Ascending aorta (tissue), 2 donors: Measurements from ENCODE around the gene CHRNE. TPM values are rescaled to one million over a fixed set of nuclear protein-coding genes. Genes with fewer than 3 reads are reported as not detected.
"Not testable (repeated sequence)": the region's sequence is repeated elsewhere in the genome, so short reads cannot be mapped to it uniquely, and the experiment has no call there.

Source experiments
- DNase-seq, 2 donors: peaks; one replicate each; pipeline ENCODE4 v3.0.0-alpha.2; 2019; ENCODE audit warnings: low spot score in 2 of 2
- H3K27ac ChIP-seq, 2 donors: fragments of 200-600 bp; sonication (generic); one replicate each; pipeline ENCODE4 v1.5.1; 2016 to 2017; ENCODE audit warnings: mild to moderate bottlenecking in 1 of 2
- H3K27me3 ChIP-seq: fragments of 200-600 bp; sonication (generic); one replicate; pipeline ENCODE4 v1.5.1; 2017
- H3K36me3 ChIP-seq, 2 donors: fragments of 200-600 bp; sonication (generic); one replicate each; pipeline ENCODE4 v1.5.1; 2016
- H3K4me1 ChIP-seq, 2 donors: fragments of 200-600 bp; sonication (generic); one replicate each; pipeline ENCODE4 v1.5.1; 2016 to 2017; ENCODE audit warnings: mild to moderate bottlenecking in 1 of 2
- H3K4me3 ChIP-seq, 2 donors: fragments of 200-600 bp; sonication (generic); one replicate each; pipeline ENCODE4 v1.5.1; 2016 to 2017; ENCODE audit warnings: mild to moderate bottlenecking in 1 of 2
- H3K9me3 ChIP-seq, 2 donors: fragments of 200-600 bp; sonication (generic); one replicate each; pipeline ENCODE4 v1.5.1; 2016
- CTCF ChIP-seq, 3 experiments: fragments of 200-600 bp in 2 of 3; fragments of 450-650 bp in 1 of 3; sonication (generic) in 2 of 3; IDR thresholded peaks; one replicate each; pipeline ENCODE4 v1.5.1; 2016 to 2019; ENCODE audit warnings: antibody characterized with exemption in 3 of 3, mild to moderate bottlenecking in 1 of 3, moderate library complexity in 1 of 3
- intact Hi-C: fragments of 100-400 bp; cut with DNase I; formaldehyde crosslinking; loops from one replicate; pipeline ENCODE4 v1.15.1; 2023
- total RNA-seq: library from RNA; depleted of rRNA; stranded (reverse); fragments of >200 nt; gene quantifications from one replicate; pipeline ENCODE4 v1.1.0, GENCODE V29; 2016

The CHRNE gene
- total RNA-seq, 1 donor from 2014 or later, result not detected

GRCh38 chr17:4933646-4934045 lies 30.7 kb upstream of the CHRNE start:
- H3K27me3 ChIP-seq, result no peaks in the 10 kb centered on the region
- H3K4me1 ChIP-seq, result peaks cover 0 to 5% of the 10 kb centered on the region in 2 donors
- no peak for TF ChIP-seq CTCF (IDR thresholded peaks at IDR 0.05)
- peaks cover 18 to 20% of the 10 kb centered on the region in 2 donors for H3K36me3 ChIP-seq
- no peak for DNase-seq
- intact Hi-C loops, result no loop called here
- H3K9me3 ChIP-seq, result no peaks in the 10 kb centered on the region
- H3K27ac ChIP-seq, result no peak overlapping the region
- H3K4me3 ChIP-seq, result no peak overlapping the region

DNA sequence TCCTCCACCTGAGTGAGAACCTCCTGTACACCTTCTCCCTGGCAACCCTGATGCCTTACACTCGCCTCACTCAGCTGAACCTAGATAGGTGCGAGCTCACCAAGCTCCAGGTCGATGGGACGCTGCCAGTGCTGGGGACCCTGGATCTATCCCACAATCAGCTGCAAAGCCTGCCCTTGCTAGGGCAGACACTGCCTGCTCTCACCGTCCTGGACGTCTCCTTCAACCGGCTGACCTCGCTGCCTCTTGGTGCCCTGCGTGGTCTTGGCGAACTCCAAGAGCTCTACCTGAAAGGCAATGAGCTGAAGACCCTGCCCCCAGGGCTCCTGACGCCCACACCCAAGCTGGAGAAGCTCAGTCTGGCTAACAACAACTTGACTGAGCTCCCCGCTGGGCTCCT lies 29.9 kb upstream of the CHRNE start:
- H3K9me3 ChIP-seq, result no peaks in the 10 kb centered on the region
- no peak for DNase-seq
- no peak overlapping the region for H3K4me3 ChIP-seq
- no peaks in the 10 kb centered on the region for H3K4me1 ChIP-seq
- H3K27ac ChIP-seq, result no peak overlapping the region
- no peaks in the 10 kb centered on the region for H3K27me3 ChIP-seq
- intact Hi-C loops, result no loop called here
- no peak for TF ChIP-seq CTCF (IDR thresholded peaks at IDR 0.05)
- peaks cover 14 to 15% of the 10 kb centered on the region in 2 donors for H3K36me3 ChIP-seq

- H3K36me3 ChIP-seq, result peaks cover 7% of the 10 kb centered on the region in 2 donors
- H3K4me3 ChIP-seq, result no peak within 1 kb of the TSS
- no peak for DNase-seq
- TF ChIP-seq CTCF (IDR thresholded peaks at IDR 0.05), result no peak
- H3K27ac ChIP-seq, result no peak within 1 kb of the TSS
- H3K27me3 ChIP-seq, result no peaks in the 10 kb centered on the region
- intact Hi-C loops, result no loop called here
- no peaks in the 10 kb centered on the region for H3K9me3 ChIP-seq
- no peaks in the 10 kb centered on the region for H3K4me1 ChIP-seq
Observed at GRCh38 chr17:4931963-4932362, 29.1 kb upstream of the CHRNE start, which contains the start of gene GP1BA. TSS of gene GP1BA (plus strand) at chr17:4932277. CDS start at chr17:4932605, 328 bp downstream.

DNA sequence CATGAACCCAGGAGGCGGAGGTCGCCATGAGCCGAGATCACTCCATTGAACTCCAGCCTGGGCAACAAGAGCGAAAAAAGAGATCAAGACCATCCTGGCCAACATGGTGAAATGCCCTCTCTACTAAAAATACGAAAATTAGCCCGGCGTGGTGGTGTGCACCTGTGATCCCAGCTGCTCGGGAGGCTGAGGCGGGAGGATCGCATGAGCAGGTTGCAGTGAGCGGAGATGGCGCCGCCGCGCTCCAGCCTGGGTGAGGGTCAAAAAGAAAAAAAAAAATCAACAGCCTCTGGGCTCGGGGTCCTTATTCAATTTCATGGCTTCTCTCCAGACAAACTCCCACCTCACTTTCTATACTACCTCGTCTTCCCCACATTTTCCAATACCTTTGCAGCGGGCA lies 26.0 kb upstream of the CHRNE start:
- no peak overlapping the region for H3K4me3 ChIP-seq
- DNase-seq, result no peak
- no peak overlapping the region for H3K27ac ChIP-seq
- H3K9me3 ChIP-seq, result no peaks in the 10 kb centered on the region
- no peaks in the 10 kb centered on the region for H3K4me1 ChIP-seq
- no peaks in the 10 kb centered on the region for H3K27me3 ChIP-seq
- no peaks in the 10 kb centered on the region for H3K36me3 ChIP-seq
- no peak for TF ChIP-seq CTCF (IDR thresholded peaks at IDR 0.05)
- intact Hi-C loops, result no loop called here

GRCh38 chr17:4926577-4927335 lies 23.9 kb upstream of the CHRNE start:
- H3K27ac ChIP-seq, H3K4me1 ChIP-seq, H3K9me3 ChIP-seq, H3K36me3 ChIP-seq, intact Hi-C loops, H3K4me3 ChIP-seq, DNase-seq, H3K27me3 ChIP-seq: not testable (repeated sequence)

DNA sequence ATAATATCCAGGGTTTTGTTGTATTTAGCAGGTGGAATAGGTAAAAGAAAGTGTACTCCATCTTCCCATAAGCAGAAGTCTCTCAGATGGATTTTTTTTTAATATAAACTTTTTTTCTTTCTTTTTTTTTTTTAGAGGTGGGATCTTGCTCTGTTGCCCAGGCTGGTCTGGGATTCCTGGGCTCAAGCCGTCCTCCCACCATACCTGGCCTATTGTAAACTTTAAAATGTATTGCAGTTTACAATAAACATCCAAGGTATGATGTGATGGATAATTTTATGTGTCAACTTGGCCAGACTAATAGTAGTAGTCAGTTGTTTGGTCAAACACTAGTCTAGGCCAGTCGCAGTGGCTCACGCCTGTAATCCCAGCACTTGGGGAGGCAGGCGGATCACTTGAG lies 18.4 kb upstream of the CHRNE start:
- Histone ChIP-seq H3K27ac (no peak overlapping the region), H3K27me3 (no peaks in the 10 kb centered on the region), H3K9me3 (no peaks in the 10 kb centered on the region), H3K4me3 (no peak overlapping the region), H3K4me1 (no peaks in the 10 kb centered on the region), H3K36me3 (no peaks in the 10 kb centered on the region)
- intact Hi-C loops, result no loop called here
- TF ChIP-seq CTCF (IDR thresholded peaks at IDR 0.05), result no peak
- DNase-seq, result no peak
